HG03558 (cell line): ENCODE data around the gene FLT3LG.

Source experiments
- ATAC-seq: cut with Tn5 transposase; IDR thresholded peaks from one replicate; pipeline ENCODE4 v1.9.1; 2021; ENCODE audit warnings: moderate number of reproducible peaks; ENCODE audit not compliant: unreplicated experiment; ENCODE audit errors: extremely low read depth

FLT3LG gene, protein sequence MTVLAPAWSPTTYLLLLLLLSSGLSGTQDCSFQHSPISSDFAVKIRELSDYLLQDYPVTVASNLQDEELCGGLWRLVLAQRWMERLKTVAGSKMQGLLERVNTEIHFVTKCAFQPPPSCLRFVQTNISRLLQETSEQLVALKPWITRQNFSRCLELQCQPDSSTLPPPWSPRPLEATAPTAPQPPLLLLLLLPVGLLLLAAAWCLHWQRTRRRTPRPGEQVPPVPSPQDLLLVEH

DNA sequence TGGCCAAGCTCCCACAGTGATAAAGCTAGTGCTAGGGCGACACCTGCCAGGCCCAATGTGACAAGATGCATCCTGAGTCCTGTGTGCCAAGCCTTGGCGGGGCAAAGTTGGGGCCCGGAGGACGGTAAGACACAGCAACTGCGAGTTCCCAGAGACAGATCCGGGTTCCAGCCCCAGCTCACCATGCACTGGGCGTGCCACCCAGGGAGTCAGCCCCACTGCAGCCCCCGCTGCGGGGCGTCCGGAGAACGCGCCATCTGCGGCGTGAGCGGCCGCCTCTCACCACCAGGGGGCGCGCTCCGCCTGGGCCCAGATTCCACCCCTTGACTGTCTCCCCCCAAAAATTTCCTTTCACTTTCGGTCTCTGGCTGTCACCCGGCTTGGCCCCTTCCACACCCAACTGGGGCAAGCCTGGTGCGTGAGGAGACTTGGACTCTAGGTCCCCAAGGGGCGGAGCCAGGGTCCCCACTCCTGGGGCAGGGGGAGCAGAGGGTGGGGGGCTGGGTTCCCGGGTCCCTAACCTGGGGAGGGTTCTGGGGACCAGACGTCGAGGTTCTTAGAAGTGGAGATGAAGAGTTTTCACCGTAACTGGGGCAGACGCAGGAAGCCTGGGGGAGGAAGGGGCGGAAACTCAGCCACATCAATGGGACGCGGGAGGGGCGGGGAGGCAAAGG lies at the start of gene FLT3LG:
FLT3LG (plus strand) TSS at position 348 of the 674 bp plus-strand sequence. CDS start 425 bp downstream, outside the sequence.
- no peak for ATAC-seq

DNA sequence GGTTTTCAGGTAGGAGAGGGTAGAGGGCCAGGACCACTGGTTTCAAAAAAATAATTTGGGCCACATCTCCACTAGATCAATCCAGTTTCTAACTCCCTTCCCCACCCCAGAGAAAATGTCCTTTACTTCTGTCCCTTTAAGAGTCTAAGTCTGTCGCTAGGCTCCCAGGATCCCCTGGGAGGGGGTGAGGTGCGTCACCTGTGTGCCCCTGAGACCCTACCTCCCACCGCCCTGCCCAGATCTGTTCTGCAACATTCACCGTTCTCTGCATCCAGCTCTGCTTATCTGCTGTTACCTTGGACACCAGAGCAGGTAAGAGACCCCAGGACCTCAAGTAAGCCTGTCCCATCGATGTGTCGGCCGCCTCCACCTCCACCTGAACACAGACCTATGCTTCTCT lies 48.8 kb upstream of the FLT3LG start, which contains the start of gene GFY:
GFY (plus strand) TSS at position 211 of the 400 bp plus-strand sequence. CDS start 1,043 bp downstream, outside the sequence.
- no peak for ATAC-seq

DNA sequence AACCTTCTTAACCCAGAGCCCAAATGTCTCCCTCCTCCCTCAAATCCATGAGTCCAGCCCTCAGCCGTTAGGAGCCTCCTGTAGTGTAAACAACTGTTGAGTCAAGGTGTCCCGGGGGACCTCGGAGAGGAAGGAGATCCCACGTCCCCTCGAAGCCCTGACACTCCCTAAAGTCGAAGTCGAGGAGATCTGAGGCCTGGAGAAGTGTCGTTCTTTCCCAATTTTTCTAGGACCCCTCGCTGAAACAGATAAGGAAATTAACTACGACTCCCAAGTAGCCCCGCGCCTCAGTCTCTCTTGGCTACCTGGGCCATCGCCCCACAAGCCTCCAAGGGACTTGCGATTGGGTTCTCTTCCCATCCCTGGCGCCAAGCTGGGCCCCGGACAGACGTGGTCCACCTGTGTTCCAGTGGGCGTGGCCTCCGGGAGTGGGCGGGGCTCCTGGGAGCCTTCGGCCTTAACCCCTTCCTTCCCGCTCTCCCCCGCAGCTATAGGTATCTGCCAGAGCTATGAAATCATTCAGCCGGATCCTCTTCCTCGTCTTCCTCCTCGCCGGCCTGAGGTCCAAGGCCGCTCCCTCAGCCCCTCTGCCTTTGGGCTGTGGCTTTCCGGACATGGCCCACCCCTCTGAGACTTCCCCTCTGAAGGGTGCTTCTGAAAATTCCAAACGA lies 48.0 kb upstream of the FLT3LG start:
- no peak for ATAC-seq

DNA sequence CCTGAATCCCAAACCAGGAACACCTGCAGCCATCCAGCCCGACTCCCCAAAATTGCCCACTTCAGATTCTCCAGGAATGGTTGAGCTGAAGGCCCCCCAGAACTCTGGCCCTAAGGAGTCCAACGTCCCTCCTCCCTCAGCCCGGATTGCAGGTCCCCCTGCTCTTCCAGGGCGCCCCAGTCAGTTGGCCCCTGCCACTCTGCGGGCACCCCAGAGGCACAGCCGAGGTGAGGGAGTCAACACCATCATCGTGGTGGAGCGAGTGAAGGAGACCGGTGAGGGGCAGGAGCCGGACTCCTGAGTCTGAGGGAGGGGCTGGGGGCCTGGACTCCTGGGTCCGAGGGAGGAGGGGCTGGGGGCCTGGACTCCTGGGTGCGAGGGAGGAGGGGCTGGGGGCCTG lies 46.7 kb upstream of the FLT3LG start:
- ATAC-seq: no peak

DNA sequence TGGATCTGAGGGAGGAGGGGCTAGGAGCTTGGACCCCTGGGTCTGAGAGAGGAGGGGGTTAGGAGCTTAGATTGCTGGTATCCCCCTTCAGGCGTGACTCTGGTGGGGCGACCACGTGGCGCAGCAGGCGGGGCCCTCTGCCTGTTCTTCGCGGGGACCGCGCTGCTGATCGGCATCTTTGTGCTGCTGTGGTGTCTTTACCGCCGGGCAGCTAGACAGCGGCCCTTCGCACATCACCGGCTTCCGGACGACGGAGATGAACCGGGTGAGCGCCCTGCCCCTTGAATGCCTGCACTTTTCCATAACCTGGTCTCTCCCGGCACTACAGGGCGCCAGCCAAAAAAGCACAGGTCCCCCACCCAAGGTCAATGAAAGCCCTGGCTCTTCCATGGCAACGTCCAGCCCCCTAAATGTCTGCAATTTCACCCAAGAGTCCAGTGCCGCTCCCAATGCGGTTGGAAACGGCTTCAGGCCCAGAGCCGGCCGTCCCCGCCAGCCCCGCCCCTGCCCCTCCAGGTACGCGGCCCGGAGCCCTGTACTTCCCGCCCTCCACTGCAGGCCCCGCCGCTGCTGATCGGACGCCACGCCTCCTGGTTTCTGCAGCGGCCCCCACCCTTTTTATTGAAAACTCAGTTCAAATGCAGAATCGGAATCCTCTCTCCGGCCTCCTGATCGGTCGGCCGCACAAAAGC lies 46.0 kb upstream of the FLT3LG start:
- no peak for ATAC-seq

DNA sequence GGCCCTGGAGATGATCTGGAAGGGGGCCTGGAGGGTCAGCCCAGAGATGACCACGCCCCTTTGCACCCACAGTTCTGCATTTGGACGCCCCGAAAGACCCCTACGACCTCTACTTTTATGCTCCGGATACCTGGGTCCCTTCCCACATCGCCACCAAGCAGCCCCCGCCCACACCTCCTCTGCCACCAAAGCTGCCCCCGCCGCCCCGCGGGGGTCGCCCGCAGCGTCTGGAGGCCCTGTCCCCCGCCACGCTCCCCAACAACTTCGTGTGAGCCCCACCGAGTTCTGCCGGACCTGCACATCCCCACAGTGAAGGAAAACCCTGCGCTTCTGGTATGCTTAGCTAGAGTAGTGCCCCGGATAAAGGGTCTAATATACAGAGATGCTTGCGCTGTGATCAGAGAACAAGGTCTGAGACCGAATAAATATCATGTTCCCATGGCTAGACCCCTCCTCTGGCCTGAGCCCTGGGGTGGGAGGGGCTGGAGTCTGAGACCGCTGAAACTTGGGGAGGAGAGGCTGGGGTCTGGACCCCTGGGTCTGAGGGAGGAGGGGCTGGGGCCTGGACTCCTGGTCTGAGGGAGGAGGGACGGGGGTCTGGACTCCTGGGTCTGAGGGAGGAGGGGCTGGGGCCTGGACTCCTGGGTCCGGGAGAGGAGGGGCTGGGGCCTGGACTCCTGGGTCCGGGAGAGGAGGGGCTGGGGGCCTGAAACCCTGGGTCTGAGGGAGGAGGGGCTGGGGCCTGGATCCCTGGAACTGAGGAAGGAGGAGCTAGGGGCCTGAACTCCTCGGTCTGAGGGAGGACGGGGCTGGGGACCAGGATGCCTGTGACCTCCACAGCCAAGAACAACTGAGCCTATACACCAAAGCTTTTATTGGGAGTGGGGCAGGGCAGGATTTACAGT lies 45.2 kb upstream of the FLT3LG start:
- ATAC-seq: no peak

DNA sequence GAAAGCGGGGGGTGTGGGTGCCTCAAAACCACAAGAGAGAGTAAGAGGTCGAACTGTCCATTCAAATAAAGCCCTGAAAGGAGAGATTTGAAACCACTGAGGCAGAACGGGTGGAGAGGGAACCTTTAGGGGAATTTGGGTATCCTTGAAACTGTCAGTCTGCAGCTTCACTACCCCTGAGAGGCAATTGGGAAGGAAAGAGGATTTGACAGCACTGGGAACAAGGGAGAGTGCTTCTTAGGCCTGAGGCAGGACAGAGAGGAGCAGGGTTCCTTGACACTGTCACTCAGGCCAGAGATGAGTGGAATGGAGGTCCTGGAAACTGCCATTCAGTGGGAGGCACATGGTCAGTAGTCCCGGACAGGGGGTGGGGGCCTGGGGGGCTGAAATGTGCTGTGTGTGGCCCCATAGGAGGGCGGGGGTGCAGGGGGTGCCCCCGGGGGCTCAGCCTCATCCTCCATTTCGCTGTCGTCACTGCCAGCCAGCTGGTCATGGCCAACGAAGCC lies 43.8 kb upstream of the FLT3LG start:
- no peak for ATAC-seq

DNA sequence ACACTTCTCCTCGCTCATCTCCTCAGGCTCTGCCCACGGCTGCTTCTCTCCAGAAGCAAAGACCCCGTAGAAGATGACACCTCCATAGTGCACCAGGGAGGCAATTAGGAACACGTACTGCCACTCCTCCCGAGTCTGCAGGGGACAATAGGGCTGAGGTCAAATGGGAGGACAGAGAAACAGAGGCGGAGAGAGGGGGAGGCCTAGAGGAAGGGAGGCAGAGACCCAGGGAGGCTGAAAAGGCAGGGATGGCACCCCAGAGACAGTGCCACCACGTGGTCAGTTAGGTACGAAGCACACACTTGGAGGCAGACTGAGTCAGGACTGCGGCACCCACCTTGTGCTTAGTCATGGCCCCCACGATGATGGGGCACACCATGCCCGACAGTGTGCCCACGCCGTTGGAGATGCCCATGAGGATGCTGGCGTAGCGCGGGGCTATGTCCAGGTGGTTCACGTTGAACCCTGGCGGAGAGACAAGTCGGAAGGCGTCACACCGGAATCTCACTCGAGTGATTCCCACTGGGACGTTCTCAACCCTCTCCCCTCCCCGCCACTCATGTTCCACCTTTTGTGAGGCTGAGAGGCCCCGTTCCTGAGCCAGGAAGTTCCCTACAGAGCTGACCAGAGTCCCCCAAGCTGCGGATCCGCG lies 43.2 kb upstream of the FLT3LG start:
- ATAC-seq: no peak

DNA sequence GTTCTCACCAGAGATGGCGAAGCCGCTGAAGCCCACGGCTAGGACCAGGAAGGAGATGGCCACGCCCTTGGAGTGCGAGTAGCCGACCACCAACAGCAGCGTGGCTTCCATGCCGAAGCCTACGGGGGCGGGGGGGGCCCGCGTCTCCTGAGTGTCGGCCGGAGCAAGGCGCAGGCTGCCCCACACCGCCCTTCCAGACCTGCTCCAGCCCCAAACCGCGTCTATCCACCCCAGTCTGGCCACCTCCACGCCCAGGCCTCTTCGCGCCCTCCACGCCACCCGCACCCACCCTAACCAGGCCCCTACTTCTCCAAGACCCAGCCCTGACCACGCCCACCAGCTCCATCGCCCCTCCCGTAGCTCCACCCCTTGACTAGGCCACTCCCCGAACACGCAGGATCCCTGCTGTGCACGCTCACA lies 42.7 kb upstream of the FLT3LG start:
- no peak for ATAC-seq

DNA sequence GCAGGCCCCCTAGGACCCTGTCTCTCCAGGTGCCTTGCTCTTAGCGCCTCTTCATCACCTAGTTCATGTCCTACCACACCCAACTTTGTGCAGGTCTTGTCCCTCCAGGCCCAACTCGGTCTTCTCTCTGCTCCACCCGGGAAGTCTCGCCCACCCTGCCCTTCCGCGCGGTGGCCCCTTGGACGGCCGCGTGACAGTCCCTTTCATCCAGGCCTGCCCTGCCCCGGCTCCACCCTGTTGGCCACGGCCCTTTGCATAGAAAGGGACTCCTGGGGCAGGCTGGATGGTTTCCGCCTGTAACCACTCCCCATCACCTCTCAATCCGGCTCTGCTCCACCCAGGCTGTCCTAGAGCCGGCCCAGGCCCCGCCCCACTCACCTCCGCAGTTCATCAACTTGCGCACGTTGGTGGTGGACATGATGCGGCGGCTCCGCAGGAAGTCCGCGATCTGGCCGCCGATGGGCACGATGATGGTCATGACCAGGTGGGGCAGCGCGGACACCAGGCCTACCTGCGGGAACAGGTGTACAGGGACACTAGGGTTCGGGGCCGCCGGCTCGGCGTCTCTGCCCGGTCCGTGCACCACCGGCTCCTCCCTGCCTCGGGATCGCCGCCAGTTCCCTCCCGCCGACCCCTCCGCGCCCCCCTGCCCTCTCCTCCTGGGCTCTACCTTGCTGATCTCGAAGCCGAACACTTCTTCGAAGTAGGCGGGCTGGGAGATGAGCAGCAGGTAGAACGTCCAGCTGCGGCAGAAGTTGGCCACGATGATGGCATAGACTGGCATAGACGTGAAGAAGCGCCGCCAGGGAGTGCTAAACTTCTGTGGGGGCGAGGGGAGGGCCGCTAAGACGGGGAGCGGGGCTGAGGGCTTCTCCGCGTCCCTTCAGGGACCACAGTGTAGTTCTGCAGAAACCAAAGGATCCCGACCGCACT lies 41.6 kb upstream of the FLT3LG start:
- no peak for ATAC-seq

DNA sequence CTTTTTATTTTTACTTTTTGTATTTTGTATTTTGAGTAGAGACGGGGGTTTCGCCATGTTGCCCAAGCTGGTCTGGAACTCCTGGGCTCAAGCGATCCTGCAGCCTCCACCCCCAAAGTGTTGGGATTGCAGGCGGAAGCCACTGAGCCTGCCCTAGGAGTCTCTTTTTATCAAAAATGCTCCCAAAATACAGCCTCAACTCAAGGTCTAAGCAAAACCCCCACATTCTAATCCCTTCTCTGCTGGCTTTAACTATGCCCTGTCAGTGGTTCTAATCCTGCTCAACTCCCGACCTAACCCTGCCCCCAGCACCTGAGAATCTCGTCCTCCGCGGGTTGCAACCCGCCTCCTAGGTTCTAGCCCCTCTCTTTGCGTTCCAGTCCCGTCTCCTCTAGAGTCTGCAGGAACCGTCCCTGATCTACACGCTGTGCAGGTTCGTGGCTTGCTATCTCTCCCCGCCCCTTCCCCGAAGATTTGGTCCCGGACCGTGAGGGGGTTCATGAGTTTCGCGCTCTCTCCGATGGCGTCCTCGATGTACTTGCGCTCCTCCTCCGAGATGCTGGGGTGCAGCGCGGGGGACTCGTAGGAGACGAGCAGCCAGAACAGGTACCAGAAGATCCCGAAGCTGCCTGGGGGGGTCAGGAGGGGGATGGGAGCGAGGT lies 40.6 kb upstream of the FLT3LG start:
- no peak for ATAC-seq

DNA sequence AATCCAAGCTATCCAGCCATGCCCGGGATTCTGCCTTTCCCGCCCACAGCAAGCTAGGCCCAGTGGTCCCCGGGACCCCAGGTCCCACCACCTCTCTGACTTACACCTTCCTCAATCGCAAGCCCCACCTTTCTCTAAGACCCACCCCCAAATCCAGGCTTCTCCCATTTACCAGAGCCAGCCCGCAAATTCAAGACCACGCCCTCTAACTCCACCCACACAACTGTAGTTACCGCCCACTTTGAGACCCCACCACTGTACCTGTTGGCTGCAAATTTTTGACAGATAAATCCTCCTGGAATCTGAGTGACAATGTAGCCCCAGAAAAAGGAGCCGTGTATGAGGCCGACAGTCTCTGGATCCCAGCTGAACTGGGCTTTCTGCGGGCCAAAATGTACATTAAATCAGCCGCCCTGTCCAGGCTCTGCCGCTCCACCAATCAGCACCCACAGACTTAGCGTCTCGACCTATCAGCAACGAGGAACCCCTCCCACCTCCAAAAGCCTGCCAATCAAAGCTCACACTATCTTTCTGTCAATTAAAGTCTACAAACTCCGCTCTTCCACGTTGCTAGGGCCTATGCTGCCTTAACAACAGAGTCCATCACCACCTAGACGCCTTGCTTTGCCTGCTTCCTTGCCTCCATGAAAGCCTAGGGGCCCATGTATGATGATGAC lies 39.0 kb upstream of the FLT3LG start:
- ATAC-seq: no peak

DNA sequence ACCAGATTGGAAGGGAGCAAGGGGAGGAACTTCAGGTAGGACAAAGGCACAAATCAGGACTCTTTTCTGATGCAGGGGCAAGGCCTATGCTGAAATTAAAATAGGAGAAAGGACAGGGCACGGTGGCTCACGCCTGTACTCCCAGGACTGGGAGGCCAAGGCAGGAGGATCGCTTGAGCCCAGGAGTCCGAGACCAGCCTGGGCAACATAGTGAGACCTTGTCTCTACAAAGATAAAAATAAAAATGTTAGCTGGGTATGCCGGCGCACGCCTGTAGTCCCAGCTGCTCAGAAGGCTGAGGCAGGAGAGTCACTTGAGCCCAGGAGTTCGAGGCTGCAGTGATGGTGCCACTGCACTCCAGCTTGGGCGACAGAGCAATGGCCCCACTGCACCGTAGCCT lies 38.3 kb upstream of the FLT3LG start:
- ATAC-seq: no peak

DNA sequence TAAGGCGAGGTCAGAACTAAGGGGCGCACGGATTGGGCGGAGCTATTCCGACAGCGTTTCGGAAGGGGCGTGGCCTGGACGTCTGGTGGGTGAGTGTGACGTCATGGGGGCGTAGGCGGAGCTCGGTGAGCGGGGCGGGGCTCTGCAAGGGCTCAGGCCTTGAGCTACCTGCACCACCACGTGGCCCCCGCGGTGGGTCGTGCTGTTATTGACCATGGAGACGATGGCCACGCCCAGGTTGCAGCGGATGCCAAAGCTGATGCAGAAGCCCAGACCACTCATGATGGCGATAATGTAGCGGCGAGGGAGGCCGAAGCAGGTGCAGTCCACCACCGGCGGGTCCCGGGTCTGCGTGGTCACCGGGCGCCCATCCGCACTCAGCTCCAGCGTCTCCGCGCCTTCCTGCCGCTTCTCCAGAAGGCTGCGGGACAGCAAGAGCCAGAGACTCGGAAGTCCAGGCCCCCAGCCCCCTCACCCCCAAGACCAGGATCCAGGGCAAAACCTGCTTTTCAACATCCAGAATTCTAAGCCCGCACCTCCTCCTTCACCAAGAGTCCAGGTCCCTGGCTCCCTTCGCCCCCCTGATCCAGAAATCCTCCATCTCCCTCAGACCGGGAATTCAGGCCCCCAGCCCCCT lies 37.5 kb upstream of the FLT3LG start:
- ATAC-seq: no peak

DNA sequence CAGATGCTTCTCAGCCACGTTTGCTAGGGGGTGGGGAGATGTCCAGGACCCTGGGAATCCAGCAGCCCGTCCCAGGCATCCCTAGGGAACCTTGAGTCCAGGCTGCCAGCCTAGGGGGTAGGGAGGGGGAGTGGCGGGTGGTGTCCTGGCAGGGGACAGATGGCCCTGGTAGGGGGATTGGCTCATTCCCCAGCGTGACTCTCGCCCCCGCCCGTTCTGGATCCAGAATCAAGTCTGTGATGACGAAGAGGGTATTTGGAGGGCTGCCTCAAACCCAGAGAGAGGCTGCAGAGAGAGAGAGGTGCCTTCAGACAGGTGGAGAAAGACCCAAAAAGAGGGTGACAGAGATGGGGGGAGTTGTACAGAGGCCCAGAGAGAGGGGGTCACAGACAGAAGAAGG lies 36.8 kb upstream of the FLT3LG start:
- no peak for ATAC-seq

DNA sequence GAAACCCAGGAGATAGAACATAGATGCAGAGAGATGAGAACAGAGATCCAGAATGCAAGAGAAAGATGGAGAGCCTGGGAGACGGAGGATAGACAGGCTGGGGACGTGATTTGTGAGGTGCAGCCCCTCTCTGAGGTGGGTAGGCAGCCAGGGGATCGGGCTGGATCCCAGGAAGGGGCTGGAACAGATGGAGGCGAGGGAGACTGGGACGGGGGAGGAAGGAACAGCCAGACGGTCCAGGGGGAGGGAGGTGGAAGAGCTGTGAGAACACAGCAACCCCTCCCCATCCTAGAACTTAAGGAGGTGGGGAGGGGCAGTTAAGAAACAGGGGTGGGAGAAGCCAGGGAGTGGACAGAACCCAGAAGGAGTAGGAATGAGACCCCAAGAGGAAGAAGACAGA lies 35.8 kb upstream of the FLT3LG start:
- no peak for ATAC-seq

DNA sequence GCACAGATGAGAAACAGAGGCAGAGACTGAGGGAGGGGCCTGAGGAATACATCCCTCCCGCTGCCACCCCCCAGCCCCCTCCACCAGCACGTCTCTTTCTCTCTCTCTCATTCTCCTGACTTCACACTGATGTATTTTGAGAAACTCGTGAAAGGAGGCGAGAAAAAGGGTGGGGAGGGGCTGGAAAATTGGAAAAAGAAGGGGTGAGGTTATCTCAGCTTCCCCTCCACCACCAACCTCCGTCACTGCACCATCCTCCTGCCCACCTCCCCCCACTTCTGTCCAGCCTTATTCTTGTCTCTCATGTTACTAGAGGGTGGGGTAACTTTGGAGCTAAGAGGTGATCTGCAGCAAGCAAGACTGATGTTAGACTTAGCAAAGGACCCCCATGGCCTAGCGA lies 34.2 kb upstream of the FLT3LG start:
- no peak for ATAC-seq
